Measurements from ENCODE around the gene KLHDC7B. TPM values are rescaled to one million over a fixed set of nuclear protein-coding genes. Genes with fewer than 3 reads are reported as not detected.
A peak's percentile ranks its signal among the peaks of the same experiment; 100 is the strongest.

Gene KLHDC7B
- total and polyA plus RNA-seq, 2 of the 13 experiments (the other 11 are each of a cell fraction or from before 2014, with no cell fraction given): 0.11 TPM; not detected in 1

DNA sequence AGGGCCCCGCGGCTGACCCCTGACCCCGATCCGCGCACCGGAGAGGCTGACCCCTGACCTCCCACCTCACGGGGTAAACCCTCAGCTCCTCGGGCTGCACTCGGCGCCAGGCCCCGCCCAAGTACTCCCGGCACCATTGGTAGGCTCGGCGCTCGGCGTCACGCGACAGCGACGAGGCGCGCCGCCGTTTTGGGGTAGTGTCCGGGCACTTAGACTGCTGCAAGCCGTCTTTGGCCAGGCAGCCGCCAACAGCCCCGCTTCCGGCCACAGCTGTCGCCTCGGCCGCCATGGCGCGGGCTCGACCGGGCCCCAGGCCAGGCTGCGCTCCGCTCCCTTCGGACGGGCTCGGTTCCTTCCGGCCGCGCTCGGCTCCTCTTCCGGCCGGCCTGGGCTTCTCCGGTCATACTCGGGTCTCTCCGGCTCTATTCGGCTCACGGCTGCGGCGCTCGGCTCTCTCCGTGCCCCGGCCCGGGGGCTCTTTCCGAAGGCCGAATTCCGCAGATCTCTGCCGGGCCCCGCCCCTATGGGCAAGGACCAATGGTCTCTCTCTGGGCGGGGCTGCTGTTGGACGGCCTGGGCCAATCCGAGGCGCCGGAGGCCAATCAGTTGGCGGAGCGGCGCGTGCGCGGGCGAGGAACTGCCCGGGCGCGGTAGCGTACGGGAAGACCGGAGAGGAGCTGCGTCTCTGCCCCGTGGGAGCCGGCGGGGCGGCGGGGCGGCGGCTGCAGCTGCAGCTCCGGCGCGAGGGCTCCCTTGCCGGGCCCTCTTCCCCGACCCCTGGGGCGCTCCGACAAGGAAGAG lies 37.0 kb downstream of the KLHDC7B start, which contains the start of gene CHKB (continued):
- TF ChIP-seq, protein P1, sequence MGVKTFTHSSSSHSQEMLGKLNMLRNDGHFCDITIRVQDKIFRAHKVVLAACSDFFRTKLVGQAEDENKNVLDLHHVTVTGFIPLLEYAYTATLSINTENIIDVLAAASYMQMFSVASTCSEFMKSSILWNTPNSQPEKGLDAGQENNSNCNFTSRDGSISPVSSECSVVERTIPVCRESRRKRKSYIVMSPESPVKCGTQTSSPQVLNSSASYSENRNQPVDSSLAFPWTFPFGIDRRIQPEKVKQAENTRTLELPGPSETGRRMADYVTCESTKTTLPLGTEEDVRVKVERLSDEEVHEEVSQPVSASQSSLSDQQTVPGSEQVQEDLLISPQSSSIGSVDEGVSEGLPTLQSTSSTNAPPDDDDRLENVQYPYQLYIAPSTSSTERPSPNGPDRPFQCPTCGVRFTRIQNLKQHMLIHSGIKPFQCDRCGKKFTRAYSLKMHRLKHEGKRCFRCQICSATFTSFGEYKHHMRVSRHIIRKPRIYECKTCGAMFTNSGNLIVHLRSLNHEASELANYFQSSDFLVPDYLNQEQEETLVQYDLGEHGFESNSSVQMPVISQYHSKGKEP (CRISPR knock-in tag; IDR thresholded peaks at IDR 0.05): no peak; the same call in 1 of the 2 replicates
- no peak for TF ChIP-seq CBX5 (CRISPR knock-in tag; IDR thresholded peaks at IDR 0.05; ENCODE audit: borderline replicate concordance)
- no peak for TF ChIP-seq ZNF737 (CRISPR knock-in tag; IDR thresholded peaks at IDR 0.05; ENCODE audit: borderline replicate concordance)
- no peak; the same call in 1 of the 2 replicates for TF ChIP-seq ZFP90 (CRISPR knock-in tag; IDR thresholded peaks at IDR 0.05; ENCODE audit: borderline replicate concordance)
- peak; percentile 72; the same call in 1 of the 2 replicates for TF ChIP-seq ZSCAN20 (CRISPR knock-in tag; IDR thresholded peaks at IDR 0.05; ENCODE audit: borderline replicate concordance)
- TF ChIP-seq ZNF460 (CRISPR knock-in tag; IDR thresholded peaks at IDR 0.05; ENCODE audit: borderline replicate concordance): no peak
- peak; percentile 73; the same call in 1 of the 2 replicates for TF ChIP-seq ZNF329 (CRISPR knock-in tag; IDR thresholded peaks at IDR 0.05; ENCODE audit: low read depth)
- TF ChIP-seq ZNF124 (CRISPR knock-in tag; IDR thresholded peaks at IDR 0.05): 0 out of 2 replicates have a peak, but pooled peaks have one; percentile 19
- TF ChIP-seq, protein P2, sequence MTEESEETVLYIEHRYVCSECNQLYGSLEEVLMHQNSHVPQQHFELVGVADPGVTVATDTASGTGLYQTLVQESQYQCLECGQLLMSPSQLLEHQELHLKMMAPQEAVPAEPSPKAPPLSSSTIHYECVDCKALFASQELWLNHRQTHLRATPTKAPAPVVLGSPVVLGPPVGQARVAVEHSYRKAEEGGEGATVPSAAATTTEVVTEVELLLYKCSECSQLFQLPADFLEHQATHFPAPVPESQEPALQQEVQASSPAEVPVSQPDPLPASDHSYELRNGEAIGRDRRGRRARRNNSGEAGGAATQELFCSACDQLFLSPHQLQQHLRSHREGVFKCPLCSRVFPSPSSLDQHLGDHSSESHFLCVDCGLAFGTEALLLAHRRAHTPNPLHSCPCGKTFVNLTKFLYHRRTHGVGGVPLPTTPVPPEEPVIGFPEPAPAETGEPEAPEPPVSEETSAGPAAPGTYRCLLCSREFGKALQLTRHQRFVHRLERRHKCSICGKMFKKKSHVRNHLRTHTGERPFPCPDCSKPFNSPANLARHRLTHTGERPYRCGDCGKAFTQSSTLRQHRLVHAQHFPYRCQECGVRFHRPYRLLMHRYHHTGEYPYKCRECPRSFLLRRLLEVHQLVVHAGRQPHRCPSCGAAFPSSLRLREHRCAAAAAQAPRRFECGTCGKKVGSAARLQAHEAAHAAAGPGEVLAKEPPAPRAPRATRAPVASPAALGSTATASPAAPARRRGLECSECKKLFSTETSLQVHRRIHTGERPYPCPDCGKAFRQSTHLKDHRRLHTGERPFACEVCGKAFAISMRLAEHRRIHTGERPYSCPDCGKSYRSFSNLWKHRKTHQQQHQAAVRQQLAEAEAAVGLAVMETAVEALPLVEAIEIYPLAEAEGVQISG (CRISPR knock-in tag; IDR thresholded peaks at IDR 0.05): peak; percentile 52
- TF ChIP-seq KDM2A (CRISPR knock-in tag; IDR thresholded peaks at IDR 0.05; ENCODE audit: borderline replicate concordance, low read depth): peak; percentile 85; the same call in 1 of the 2 replicates
- TF ChIP-seq, protein P3, sequence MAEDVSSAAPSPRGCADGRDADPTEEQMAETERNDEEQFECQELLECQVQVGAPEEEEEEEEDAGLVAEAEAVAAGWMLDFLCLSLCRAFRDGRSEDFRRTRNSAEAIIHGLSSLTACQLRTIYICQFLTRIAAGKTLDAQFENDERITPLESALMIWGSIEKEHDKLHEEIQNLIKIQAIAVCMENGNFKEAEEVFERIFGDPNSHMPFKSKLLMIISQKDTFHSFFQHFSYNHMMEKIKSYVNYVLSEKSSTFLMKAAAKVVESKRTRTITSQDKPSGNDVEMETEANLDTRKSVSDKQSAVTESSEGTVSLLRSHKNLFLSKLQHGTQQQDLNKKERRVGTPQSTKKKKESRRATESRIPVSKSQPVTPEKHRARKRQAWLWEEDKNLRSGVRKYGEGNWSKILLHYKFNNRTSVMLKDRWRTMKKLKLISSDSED (CRISPR knock-in tag; IDR thresholded peaks at IDR 0.05): no peak
- TF ChIP-seq TBP (CRISPR knock-in tag; IDR thresholded peaks at IDR 0.05): no peak
- TF ChIP-seq, protein P4, sequence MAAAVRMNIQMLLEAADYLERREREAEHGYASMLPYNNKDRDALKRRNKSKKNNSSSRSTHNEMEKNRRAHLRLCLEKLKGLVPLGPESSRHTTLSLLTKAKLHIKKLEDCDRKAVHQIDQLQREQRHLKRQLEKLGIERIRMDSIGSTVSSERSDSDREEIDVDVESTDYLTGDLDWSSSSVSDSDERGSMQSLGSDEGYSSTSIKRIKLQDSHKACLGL (CRISPR knock-in tag; IDR thresholded peaks at IDR 0.05): peak; percentile 52; the same call in 1 of the 2 replicates
- no peak for TF ChIP-seq ZNF136 (CRISPR knock-in tag; IDR thresholded peaks at IDR 0.05; ENCODE audit: low read depth)
- TF ChIP-seq, protein P5, sequence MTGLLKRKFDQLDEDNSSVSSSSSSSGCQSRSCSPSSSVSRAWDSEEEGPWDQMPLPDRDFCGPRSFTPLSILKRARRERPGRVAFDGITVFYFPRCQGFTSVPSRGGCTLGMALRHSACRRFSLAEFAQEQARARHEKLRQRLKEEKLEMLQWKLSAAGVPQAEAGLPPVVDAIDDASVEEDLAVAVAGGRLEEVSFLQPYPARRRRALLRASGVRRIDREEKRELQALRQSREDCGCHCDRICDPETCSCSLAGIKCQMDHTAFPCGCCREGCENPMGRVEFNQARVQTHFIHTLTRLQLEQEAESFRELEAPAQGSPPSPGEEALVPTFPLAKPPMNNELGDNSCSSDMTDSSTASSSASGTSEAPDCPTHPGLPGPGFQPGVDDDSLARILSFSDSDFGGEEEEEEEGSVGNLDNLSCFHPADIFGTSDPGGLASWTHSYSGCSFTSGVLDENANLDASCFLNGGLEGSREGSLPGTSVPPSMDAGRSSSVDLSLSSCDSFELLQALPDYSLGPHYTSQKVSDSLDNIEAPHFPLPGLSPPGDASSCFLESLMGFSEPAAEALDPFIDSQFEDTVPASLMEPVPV (CRISPR knock-in tag; IDR thresholded peaks at IDR 0.05): peak; percentile 51; the same call in 1 of the 2 replicates
- TF ChIP-seq, protein P6, sequence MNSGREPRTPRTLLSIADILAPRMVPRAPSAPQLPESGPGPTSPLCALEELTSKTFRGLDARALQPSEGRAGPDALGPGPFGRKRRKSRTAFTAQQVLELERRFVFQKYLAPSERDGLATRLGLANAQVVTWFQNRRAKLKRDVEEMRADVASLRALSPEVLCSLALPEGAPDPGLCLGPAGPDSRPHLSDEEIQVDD (CRISPR knock-in tag; IDR thresholded peaks at IDR 0.05; ENCODE audit: borderline replicate concordance): peak; percentile 52; the same call in 1 of the 2 replicates
- peak; percentile 16; the same call in 1 of the 2 replicates for TF ChIP-seq ZNF772 (CRISPR knock-in tag; IDR thresholded peaks at IDR 0.05)
- TF ChIP-seq U2AF1 (optimal IDR thresholded peaks at IDR 0.05; ENCODE audit: low read depth, low read length): no peak
- TF ChIP-seq SP140L (CRISPR knock-in tag; IDR thresholded peaks at IDR 0.05; ENCODE audit: borderline replicate concordance): no peak
